ENCODE results near the gene SOCS2. TPM values are rescaled to one million over a fixed set of nuclear protein-coding genes. Genes with fewer than 3 reads are reported as not detected.

Gene SOCS2
- total and polyA plus RNA-seq, 2 of the 8 experiments (the other 6 are each of a cell fraction or from before 2014, with no cell fraction given), result 14.5 to 18.0 TPM

GRCh38 chr12:93539821-93540220 lies 32.7 kb upstream of the SOCS2 start (continued):
- TF ChIP-seq CHD7 (IDR thresholded peaks at IDR 0.05; ENCODE audit: insufficient replicate concordance, low read length), result no peak
- TF ChIP-seq GTF2F1 (IDR thresholded peaks at IDR 0.05; ENCODE audit: borderline replicate concordance, low read depth, low read length), result no peak
- TF ChIP-seq USF2 (IDR thresholded peaks at IDR 0.05; ENCODE audit: low read length), result no peak
- TF ChIP-seq FOSL1 (IDR thresholded peaks at IDR 0.05; ENCODE audit: insufficient read depth, low read depth, low read length), result no peak
- TF ChIP-seq JUN (IDR thresholded peaks at IDR 0.05; ENCODE audit: low read depth, low read length), result no peak
- no peak for TF ChIP-seq JUND (IDR thresholded peaks at IDR 0.05; ENCODE audit: low read length)
- no peak for TF ChIP-seq SIX5 (IDR thresholded peaks at IDR 0.05; ENCODE audit: low read depth, low read length)
